Testis (tissue), 2 donors: ENCODE data around the gene DIO3.

Experiments used
- CTCF ChIP-seq, 3 experiments: fragments of 450-650 bp in 2 of 3; fragments of 200-600 bp in 1 of 3; sonication (generic) in 1 of 3; IDR thresholded peaks; one replicate each; pipeline ENCODE4 v1.5.1; 2016 to 2019; ENCODE audit warnings: antibody characterized with exemption in 3 of 3, mild to moderate bottlenecking in 2 of 3, moderate library complexity in 1 of 3
- POLR2A ChIP-seq: fragments of 450-650 bp; IDR thresholded peaks from one replicate; pipeline ENCODE4 v1.6.1; 2017; ENCODE audit warnings: antibody characterized with exemption, mild to moderate bottlenecking, moderate library complexity

GRCh38 chr14:101544550-101544949 lies 16.7 kb upstream of the DIO3 start:
- TF ChIP-seq CTCF (IDR thresholded peaks at IDR 0.05), result no peak
- TF ChIP-seq POLR2A, result no peak
